ENCODE results near the gene CCNH. TPM values are rescaled to one million over a fixed set of nuclear protein-coding genes. Genes with fewer than 3 reads are reported as not detected.
A peak's percentile ranks its signal among the peaks of the same experiment; 100 is the strongest.

CCNH gene
- total RNA-seq, 3 donors from 2014 or later (not counting 1 experiment from before 2014, with no cell fraction given), result 171 to 305 (median 268) TPM

DNA sequence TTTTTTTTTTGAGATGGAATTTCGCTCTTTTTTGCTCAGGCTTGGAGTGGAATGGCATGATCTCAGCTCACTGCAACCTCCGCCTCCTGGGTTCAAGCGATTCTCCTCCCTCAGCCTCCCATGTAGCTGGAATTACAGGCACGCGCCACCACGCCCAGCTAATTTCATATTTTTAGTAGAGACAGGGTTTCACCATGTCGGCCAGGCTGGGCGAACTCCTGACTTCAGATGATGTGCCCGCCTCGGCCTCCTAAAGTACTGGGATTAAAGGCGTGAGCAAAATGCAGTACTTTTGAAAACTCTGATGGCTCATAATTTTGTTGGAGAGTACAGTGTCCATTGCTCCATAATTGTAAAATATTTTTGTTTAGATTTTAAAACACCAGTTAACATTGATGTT, 52.6 kb downstream of the CCNH start:
- Mint-ChIP-seq H3K9me3 (no peaks in the 10 kb centered on the region), H3K27ac (no peak overlapping the region), H3K36me3 (peaks cover 14% of the 10 kb centered on the region), H3K4me3 (no peak overlapping the region), H3K4me1 (peaks cover 33 to 36% of the 10 kb centered on the region in 2 donors), H3K27me3 (ENCODE audit: low read depth in 2 of 2) (no peaks in the 10 kb centered on the region)
- 97% methylated on average over 10 of the region's 11 CpGs for WGBS (ENCODE audit: insufficient coverage)
- H3K27me3 ChIP-seq (ENCODE audit: control insufficient read depth, insufficient read depth, low read length), result no peaks in the 10 kb centered on the region
- no peak overlapping the region for H3K27ac ChIP-seq (ENCODE audit: low read length)
- H3K4me3 ChIP-seq (ENCODE audit: low read length), result no peak overlapping the region
- intact Hi-C loops (cut with micrococcal nuclease), result no loop called here
- no peak for ATAC-seq
- H3K9me3 ChIP-seq (ENCODE audit: control insufficient read depth, insufficient read depth, low read length), result no peaks in the 10 kb centered on the region
- TF ChIP-seq, protein P1, sequence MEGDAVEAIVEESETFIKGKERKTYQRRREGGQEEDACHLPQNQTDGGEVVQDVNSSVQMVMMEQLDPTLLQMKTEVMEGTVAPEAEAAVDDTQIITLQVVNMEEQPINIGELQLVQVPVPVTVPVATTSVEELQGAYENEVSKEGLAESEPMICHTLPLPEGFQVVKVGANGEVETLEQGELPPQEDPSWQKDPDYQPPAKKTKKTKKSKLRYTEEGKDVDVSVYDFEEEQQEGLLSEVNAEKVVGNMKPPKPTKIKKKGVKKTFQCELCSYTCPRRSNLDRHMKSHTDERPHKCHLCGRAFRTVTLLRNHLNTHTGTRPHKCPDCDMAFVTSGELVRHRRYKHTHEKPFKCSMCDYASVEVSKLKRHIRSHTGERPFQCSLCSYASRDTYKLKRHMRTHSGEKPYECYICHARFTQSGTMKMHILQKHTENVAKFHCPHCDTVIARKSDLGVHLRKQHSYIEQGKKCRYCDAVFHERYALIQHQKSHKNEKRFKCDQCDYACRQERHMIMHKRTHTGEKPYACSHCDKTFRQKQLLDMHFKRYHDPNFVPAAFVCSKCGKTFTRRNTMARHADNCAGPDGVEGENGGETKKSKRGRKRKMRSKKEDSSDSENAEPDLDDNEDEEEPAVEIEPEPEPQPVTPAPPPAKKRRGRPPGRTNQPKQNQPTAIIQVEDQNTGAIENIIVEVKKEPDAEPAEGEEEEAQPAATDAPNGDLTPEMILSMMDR (IDR thresholded peaks at IDR 0.05), result no peak
- peaks cover 24% of the 10 kb centered on the region for H3K36me3 ChIP-seq (ENCODE audit: control insufficient read depth, insufficient read depth, low read length)
- H3K4me1 ChIP-seq (ENCODE audit: control insufficient read depth, insufficient read depth, low read length), result no peaks in the 10 kb centered on the region
- no peak for DNase-seq

DNA sequence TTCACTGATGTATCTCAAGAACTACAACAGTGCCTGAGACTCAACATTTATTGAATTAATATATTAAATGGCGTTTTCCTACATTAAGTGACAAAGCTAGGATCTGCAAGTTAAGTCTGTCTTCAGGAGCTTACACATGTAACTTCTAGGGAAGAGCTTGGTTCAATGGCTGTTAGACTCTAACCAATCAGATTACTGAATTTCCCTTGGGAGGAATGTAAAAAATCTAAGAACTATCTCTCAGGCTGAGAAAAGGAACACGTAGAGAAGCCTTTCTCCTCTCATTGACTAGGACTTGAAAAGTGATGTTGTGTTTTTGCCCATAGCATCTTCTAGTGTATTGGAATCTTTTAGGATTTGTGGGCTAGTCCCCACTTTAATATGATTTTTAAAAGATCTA, 53.6 kb downstream of the CCNH start:
- peaks cover 7% of the 10 kb centered on the region for H3K36me3 Mint-ChIP-seq
- intact Hi-C loops (cut with micrococcal nuclease), result no loop called here
- DNase-seq, result no peak
- Histone ChIP-seq H3K27me3 (ENCODE audit: control insufficient read depth, insufficient read depth, low read length) (no peaks in the 10 kb centered on the region), H3K4me1 (ENCODE audit: control insufficient read depth, insufficient read depth, low read length) (no peaks in the 10 kb centered on the region), H3K27ac (ENCODE audit: low read length) (no peak overlapping the region), H3K36me3 (ENCODE audit: control insufficient read depth, insufficient read depth, low read length) (peaks cover 23% of the 10 kb centered on the region), H3K4me3 (ENCODE audit: low read length) (no peak overlapping the region), H3K9me3 (ENCODE audit: control insufficient read depth, insufficient read depth, low read length) (no peaks in the 10 kb centered on the region)
- no peak for ATAC-seq
- peak overlapping the region in 1 of 2 donors; percentile 8 for H3K27ac Mint-ChIP-seq
- 100% methylated on average over 1 of the region's 2 CpGs for WGBS (ENCODE audit: insufficient coverage)
- H3K27me3 Mint-ChIP-seq (ENCODE audit: low read depth in 2 of 2), result no peaks in the 10 kb centered on the region
- TF ChIP-seq, protein P1 (IDR thresholded peaks at IDR 0.05), result no peak
- no peak overlapping the region for H3K4me3 Mint-ChIP-seq
- no peaks in the 10 kb centered on the region for H3K9me3 Mint-ChIP-seq
- H3K4me1 Mint-ChIP-seq, result peaks cover 33 to 36% of the 10 kb centered on the region in 2 donors

DNA sequence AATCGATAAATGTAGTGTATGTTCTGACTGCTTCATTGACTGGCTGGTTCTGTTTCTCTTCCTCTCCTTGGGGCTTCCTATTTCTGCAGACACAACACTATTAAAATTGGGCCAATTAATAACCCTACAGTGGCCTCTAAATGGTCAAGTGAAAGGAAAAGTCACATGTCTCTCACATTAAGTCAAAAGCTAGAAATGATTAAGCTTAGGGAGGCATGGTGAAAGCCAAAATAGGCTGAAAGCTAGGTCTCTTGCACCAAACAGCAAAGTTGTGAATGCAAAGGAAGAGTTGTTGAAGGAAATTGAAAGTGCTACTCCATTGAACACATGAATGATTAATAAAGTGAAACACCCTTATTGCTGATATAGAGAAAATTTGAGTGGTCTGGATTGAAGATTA, 58.2 kb downstream of the CCNH start:
- Histone ChIP-seq H3K27ac (ENCODE audit: low read length) (no peak overlapping the region), H3K4me1 (ENCODE audit: control insufficient read depth, insufficient read depth, low read length) (no peaks in the 10 kb centered on the region)
- H3K27me3 Mint-ChIP-seq (ENCODE audit: low read depth in 2 of 2), result no peaks in the 10 kb centered on the region

DNA sequence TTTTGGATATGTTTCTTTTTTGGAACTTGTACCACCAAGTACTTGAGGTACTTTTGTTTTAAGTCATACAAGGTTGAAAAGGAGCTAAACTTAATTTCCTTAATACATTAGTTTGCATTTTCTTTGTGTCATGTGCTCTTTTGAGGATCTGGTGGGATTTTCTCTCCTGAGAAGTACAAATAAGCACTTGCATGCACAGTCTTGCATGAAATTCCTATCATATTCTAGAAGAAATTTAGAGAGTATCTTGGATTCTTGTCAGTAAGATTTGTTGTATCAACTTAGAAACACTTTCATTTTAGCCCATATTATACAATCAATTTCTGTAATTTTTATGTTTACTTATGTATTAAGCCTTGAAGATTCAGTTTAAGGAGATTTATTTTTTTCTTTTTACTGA, 64.9 kb downstream of the CCNH start:
- H3K36me3 Mint-ChIP-seq, result peaks cover 7% of the 10 kb centered on the region

More for the DNA sequence above, 58.2 kb downstream of the CCNH start:
- Mint-ChIP-seq H3K36me3 (peaks cover 7% of the 10 kb centered on the region), H3K9me3 (no peaks in the 10 kb centered on the region), H3K27ac (peak overlapping the region; percentile 19 to 37), H3K4me3 (no peak overlapping the region), H3K4me1 (peaks cover 17 to 20% of the 10 kb centered on the region in 2 donors)
- Histone ChIP-seq H3K9me3 (ENCODE audit: control insufficient read depth, insufficient read depth, low read length) (no peaks in the 10 kb centered on the region), H3K4me3 (ENCODE audit: low read length) (no peak overlapping the region), H3K27me3 (ENCODE audit: control insufficient read depth, insufficient read depth, low read length) (no peaks in the 10 kb centered on the region), H3K36me3 (ENCODE audit: control insufficient read depth, insufficient read depth, low read length) (peaks cover 18% of the 10 kb centered on the region)
- intact Hi-C loops (cut with micrococcal nuclease), result no loop called here
- no peak for ATAC-seq
- DNase-seq, result no peak
- WGBS (ENCODE audit: insufficient coverage), result 75% methylated on average over 1 of the region's 1 CpG
- TF ChIP-seq, protein P1 (IDR thresholded peaks at IDR 0.05), result no peak

More for the DNA sequence above, 64.9 kb downstream of the CCNH start:
- DNase-seq (no peak), ATAC-seq (no peak)
- H3K9me3 Mint-ChIP-seq, result peaks cover 0 to 2% of the 10 kb centered on the region in 2 donors
- H3K27ac Mint-ChIP-seq, result peak overlapping the region in 1 of 2 donors; percentile 56
- H3K4me3 Mint-ChIP-seq, result no peak overlapping the region
- no peaks in the 10 kb centered on the region for H3K27me3 Mint-ChIP-seq (ENCODE audit: low read depth in 2 of 2)
- Histone ChIP-seq H3K4me3 (ENCODE audit: low read length) (no peak overlapping the region), H3K27ac (ENCODE audit: low read length) (no peak overlapping the region), H3K27me3 (ENCODE audit: control insufficient read depth, insufficient read depth, low read length) (no peaks in the 10 kb centered on the region), H3K36me3 (ENCODE audit: control insufficient read depth, insufficient read depth, low read length) (peaks cover 19% of the 10 kb centered on the region), H3K9me3 (ENCODE audit: control insufficient read depth, insufficient read depth, low read length) (no peaks in the 10 kb centered on the region), H3K4me1 (ENCODE audit: control insufficient read depth, insufficient read depth, low read length) (no peaks in the 10 kb centered on the region)
- H3K4me1 Mint-ChIP-seq, result peaks cover 4 to 7% of the 10 kb centered on the region in 2 donors
- TF ChIP-seq, protein P1 (IDR thresholded peaks at IDR 0.05), result no peak
- intact Hi-C loops (cut with micrococcal nuclease), result no loop called here

Measured in natural killer cell (primary cell).